ENCODE measurements around the gene NCOA7. TPM values are rescaled to one million over a fixed set of nuclear protein-coding genes. Genes with fewer than 3 reads are reported as not detected.

The NCOA7 gene
- total and polyA plus RNA-seq, 3 donors from 2014 or later: 7.5 to 26.7 (median 18.9) TPM

DNA sequence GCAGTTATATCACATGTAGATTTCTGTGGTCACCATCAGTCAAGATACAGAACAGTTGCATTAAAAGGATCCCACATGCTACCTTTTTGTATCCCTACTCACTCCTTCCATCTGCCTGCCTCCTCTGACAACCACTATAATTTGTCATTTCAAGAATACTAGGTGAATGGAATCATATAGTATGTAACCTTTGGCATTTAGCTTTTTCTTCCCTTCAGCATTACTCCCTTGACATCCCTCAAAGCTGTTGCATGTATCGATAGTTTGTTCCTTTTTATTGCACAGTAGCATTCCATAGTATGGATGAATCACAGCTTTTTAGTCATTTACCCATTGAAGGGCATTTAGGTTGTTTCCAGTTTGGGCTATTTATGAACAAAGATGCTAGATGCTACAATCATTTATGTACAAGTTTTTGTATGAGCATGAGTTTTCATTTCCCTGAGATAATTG, 26.1 kb downstream of the NCOA7 start:
- peaks cover 48% of the 10 kb centered on the region for H3K4me1 ChIP-seq
- intact Hi-C loops (cut with DNase I; ENCODE audit: low total_unique reads): no loop called here

GRCh38 chr6:125818225-125818657, 27.5 kb downstream of the NCOA7 start:
- H3K4me3 ChIP-seq: no peak overlapping the region
- TF ChIP-seq CTCF (IDR thresholded peaks at IDR 0.05) (no peak), POLR2A (IDR thresholded peaks at IDR 0.05) (no peak)
- H3K9me3 ChIP-seq: no peaks in the 10 kb centered on the region
- intact Hi-C loops (cut with DNase I; ENCODE audit: low total_unique reads): no loop called here
- DNase-seq: no peak
- WGBS, 2 donors: 39 to 41% methylated on average over 2 of the region's 2 CpGs
- H3K36me3 ChIP-seq (ENCODE audit: low read depth, missing control alignments): no peaks in the 10 kb centered on the region
- no peaks in the 10 kb centered on the region for H3K27me3 ChIP-seq
- peaks cover 36% of the 10 kb centered on the region for H3K4me1 ChIP-seq
- peak overlapping the region; percentile 7 to 23 for H3K27ac ChIP-seq

More for the DNA sequence above, 26.1 kb downstream of the NCOA7 start:
- no peak overlapping the region for H3K27ac ChIP-seq
- no peak for DNase-seq
- 75 to 94% methylated on average over 1 of the region's 1 CpG for WGBS, 2 donors
- H3K9me3 ChIP-seq: no peaks in the 10 kb centered on the region
- no peaks in the 10 kb centered on the region for H3K27me3 ChIP-seq
- H3K36me3 ChIP-seq (ENCODE audit: low read depth, missing control alignments): no peaks in the 10 kb centered on the region
- no peak overlapping the region for H3K4me3 ChIP-seq
- TF ChIP-seq CTCF (IDR thresholded peaks at IDR 0.05) (no peak), POLR2A (IDR thresholded peaks at IDR 0.05) (no peak)

- Histone ChIP-seq H3K4me3 (no peak overlapping the region), H3K36me3 (ENCODE audit: low read depth, missing control alignments) (no peaks in the 10 kb centered on the region), H3K9me3 (no peaks in the 10 kb centered on the region), H3K4me1 (peaks cover 36% of the 10 kb centered on the region), H3K27ac (peak overlapping the region in 1 of 2 donors; percentile 7), H3K27me3 (no peaks in the 10 kb centered on the region)
- no peak for DNase-seq
- intact Hi-C loops (cut with DNase I; ENCODE audit: low total_unique reads): no loop called here
- WGBS, 2 donors: 45 to 60% methylated on average over 4 of the region's 4 CpGs
- TF ChIP-seq CTCF (IDR thresholded peaks at IDR 0.05) (no peak), POLR2A (IDR thresholded peaks at IDR 0.05) (no peak)
These were observed 28.1 kb downstream of the NCOA7 start for GRCh38 chr6:125818772-125819260.

GRCh38 chr6:125819535-125820326, 29.0 kb downstream of the NCOA7 start:
- 86 to 94% methylated on average over 4 of the region's 4 CpGs for WGBS, 2 donors
- Histone ChIP-seq H3K4me3 (no peak overlapping the region), H3K27ac (no peak overlapping the region), H3K4me1 (peaks cover 29% of the 10 kb centered on the region), H3K9me3 (no peaks in the 10 kb centered on the region), H3K36me3 (ENCODE audit: low read depth, missing control alignments) (no peaks in the 10 kb centered on the region), H3K27me3 (no peaks in the 10 kb centered on the region)
- DNase-seq: no peak
- intact Hi-C loops (cut with DNase I; ENCODE audit: low total_unique reads): no loop called here
- TF ChIP-seq POLR2A (IDR thresholded peaks at IDR 0.05) (no peak), CTCF (IDR thresholded peaks at IDR 0.05) (no peak)

Measured in testis (tissue), 3 donors.